Hematopoietic multipotent progenitor cell treated with erythropoietin and hydrocortisone succinate and interleukin-3 and kit ligand, for 17 days (in vitro differentiated cells): ENCODE results near the gene FER.
"Not testable (repeated sequence)": the region's sequence is repeated elsewhere in the genome, so short reads cannot be mapped to it uniquely, and the experiment has no call there.

Experiments used
- DNase-seq: peaks from one replicate; pipeline ENCODE4 v3.0.0-alpha.2; 2015; ENCODE audit warnings: low spot score

Gene FER

DNA sequence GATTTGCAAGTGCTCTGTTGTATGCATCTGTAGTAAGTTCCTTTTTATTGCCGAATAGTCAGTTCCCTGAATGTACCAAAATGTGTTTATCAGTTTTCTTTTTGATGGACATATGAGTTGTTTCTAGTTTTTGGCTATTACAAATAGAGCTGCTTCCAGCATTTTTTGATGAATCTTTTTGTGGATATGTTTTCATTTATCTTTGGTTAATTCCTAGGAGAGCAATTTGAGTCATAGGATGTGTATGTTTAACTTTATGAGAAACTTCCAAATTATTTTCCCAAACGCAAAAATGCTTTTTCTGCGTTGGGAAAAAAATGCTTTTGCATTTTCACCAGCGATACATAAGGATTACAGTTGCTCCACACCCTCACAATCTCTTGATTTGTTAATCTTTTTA is 287.7 kb downstream of the FER start:
- no peak for DNase-seq

DNA sequence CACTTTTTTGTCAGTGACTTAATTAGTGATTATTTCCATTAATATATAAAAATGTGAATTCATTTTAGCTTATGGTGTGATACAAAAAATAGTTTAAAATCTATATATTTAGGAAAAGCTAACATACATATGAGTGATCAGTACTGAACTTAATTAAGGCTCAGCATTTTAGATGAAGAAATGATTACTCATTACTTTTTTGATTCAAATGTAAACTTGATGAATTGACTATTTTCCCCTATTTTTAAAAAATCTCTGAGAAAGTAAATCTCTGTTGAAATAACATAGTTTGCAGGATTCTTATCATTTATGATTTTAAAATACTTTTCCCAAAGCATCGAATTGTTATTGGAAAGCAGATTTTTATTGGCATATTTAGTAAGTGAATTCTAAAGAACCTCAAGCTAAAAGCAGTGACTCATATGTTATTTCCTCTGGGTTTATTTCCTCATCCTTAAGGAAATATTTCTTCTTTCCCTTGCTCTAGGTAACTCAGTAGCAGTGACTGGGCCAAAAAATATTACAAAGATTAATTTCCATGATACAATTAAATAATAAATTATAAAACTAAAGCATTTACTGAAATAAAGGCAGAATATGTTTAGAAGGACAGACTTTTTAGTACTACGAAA is 290.6 kb downstream of the FER start:
- no peak for DNase-seq

DNA sequence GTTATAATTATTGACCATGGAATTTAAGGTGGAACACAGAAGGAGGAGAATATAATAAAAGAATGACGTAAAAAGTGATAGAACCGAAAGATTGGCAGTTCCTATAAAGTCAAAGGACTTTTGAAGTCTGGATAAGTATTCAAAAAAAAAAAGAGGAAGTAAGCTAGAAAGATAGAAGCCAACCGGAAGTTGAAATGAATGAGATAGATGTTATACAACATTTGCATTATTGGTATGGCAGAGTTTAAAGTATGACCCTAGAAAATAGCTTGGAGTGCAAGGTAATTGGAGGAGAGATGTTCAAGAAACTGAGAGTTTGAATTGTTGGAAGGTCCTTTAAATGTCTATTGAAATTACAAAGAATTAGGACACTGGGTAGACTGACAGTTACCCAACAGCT is 293.6 kb downstream of the FER start:
- DNase-seq, result no peak

DNA sequence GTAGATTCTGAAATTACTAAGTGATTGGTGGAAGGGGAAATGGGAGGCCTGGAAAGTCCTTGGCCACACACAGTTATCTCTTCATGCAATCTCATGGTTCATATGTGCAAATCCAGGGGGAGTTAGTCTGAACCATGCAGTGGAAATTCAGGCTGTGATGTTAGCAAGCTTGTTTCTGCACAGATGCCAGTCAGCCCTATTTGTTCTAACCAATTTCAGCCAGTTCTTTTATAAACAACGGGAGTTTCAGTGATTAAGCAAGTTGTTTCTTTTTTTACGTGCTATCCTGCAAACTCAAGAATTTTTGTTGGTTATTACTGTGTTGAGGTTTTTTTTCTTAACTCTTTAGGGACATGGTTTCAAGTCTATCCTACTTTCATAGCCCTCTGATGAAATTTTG is 298.0 kb downstream of the FER start:
- DNase-seq, result no peak

DNA sequence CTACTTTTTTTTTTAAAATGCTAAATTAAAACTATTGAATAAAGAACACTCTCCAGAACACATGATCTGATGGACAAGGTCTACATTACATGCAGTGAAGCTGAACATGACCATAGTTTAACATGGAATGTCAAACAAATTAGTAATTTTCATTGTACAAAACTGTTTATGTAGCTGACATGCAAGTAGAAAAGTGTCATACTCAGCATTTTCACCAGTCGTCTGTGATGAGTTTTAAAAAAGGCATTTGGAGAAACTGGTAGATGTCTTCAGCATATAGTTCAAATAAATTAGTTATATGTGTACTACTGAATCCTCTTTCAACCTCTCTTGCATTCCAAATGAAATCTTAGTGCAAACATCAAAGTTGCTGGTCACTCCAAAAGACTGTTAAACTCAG is 301.9 kb downstream of the FER start:
- no peak for DNase-seq

DNA sequence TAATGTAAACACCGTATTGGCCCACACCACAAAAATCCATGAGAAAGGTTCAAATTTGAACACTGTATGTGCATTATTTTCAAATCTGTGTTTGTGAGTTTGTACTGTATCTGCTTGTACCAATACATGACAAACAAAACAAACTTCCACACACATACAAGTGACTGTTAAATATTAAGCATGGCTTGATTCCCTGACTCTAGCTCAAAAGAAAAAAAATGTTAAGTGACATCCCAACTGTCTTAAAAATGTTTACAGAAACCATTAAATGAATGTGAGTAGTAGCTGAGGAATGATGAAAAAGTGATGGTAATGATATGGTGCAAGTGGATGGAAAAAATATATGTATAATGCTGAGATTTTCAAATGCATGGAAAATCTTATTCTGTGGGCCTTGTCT is 302.6 kb downstream of the FER start:
- DNase-seq, result not testable (repeated sequence)

DNA sequence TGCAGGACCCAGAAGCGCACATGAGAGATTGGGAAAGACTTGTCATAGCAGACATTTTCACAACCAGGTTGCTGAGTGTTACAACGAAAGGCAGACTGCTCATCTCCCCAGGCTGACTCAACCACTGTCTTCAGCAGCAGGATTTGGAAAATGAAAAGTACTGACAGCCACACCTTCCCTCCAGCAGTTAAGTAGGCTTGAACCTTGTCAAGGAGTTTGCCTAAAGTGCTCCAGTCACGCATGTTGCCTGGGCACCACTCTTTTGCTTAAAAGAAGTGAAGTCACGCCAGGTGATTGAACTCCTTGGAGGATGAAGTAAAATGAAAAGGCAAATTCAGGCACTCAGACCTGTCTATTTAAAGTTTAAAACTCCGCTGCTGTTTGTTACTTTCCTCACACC is 304.5 kb downstream of the FER start:
- DNase-seq, result not testable (repeated sequence)

DNA sequence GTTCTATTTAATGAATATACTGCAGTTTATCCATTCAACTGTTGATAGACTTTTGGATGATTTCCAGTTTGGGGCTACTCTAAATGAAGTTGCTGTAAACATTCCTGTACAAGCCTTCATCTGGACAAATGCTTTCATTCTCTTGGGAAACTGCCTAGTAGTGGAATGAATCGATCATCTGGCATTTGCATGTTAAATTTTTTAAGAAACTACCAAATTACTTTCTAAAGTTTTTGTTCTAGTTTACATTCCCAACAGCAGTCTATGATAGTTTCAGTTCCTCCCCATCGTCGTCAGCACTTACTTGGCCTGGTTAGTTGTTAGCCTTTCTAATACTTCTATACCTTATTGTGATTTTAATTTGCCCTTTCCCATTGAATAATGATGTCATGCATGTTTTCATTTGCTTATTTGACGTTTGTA is 306.3 kb downstream of the FER start:
- no peak for DNase-seq

DNA sequence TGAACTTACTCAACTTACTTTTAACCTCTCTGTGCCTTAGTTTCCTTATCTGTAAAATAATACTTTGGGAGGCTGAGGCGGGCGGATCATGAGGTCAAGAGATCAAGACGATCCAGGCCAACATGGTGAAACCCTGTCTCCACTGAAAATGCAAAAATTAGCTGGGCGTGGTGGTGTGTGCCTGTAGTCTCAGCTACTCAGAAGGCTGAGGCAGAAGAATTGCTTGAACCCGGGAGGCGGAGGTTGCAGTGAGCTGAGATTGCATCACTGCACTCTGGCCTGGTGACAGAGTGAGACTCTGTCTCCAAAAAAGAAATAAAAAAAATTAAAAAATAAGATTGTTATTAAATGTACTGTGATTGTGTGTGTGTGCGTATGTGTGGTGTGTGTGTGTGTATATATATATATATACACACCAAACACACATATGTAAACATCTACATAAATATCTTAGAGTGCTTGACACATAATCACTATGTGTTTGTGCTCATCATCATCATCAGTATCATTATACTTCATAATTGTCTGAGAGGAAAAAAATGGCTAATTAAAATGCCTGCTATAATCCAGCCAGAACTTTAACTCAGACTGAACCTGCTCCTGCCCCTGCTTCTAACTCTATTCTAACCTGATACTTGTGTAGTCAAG is 312.8 kb downstream of the FER start:
- DNase-seq, result no peak

DNA sequence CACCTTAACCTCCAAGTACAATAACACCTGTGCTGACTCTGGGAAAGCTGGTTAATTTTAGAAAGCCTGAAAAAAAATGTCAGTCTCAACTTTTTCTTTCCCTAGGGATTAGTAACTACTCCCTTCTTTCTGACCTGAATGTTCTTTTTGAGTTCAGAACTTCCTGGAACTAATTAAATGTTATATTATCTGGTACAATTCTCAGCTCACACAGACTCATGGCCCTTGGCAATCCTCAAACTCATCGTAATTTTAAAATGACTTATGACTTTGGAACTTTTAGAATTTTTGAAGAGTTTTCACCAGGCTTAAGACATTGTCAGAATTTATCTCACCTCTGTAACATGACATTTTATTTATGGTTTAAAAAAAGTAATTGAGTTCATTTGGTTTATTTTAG is 315.0 kb downstream of the FER start:
- no peak for DNase-seq

DNA sequence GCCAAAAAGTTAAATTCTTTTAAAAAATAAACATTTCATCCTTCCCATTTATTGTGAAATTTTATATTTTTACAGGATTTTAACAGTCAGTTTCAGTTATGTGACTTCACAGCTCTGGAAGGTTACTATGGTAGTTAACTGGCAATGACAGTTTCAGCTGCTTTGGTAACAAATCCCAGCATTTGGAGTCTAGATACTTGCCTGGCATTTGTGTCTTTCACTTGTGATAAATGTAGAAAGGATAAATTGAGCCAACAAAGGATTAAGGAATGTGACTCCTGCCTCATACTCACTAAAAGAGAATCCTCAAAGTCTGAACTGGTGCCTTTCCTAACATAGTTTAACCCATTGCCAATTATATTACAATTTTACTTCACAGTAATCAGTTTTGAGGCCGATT is 315.5 kb downstream of the FER start:
- no peak for DNase-seq

DNA sequence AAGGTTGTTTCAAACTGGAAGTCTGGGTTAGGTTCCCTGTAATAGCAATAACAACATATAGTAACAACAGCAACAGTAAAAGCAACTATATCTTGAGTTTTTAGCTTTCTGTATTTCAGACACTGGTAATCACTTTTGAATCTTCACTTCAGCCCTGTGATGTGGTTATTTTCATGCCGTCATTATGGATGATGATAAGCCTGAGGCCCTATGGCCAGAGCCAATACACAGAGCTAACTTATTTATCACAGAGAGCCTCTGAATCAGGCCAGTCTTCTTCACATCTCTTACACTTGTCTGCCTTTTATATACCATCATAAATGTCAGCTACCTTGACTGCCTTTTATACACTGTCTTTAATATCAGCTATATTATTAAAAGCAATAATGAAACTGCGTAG is 329.0 kb downstream of the FER start:
- DNase-seq, result no peak

DNA sequence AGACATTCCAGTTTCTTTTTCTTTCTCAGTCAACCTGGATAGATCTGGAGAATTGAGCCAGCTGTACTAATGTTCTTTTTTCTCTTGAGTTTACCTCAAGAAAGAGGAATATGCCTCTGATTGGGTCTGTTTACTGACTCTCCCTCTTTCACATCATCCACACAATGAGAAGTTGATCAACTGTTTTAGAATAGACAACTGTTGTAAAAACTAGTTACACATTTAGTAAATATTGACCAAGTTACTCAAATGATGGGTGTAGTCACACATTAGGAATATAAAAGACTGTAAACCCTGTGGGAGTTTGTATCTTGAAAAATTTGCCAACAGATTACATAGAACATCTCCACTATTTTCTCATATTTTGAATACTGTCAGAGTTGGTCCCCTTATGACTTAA is 330.8 kb downstream of the FER start:
- DNase-seq, result no peak

DNA sequence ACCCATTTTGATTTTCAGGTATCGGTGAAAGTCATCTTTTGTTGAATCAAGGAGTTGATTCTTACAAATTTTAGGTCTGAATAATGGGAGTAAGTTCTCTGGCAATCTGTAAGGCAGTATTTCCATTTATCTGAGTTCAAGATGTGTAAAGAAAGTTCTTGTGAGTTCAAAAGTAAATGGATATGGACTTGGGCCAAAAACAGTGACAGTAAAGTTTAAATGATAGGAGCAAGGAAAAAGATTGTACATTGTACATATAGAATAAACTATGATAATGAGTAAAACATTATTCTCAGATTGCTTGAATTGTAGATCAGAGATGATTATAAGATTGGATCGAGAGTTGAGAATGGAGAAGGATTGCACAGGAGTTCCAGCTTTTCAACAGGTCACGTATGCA is 332.8 kb downstream of the FER start:
- no peak for DNase-seq

DNA sequence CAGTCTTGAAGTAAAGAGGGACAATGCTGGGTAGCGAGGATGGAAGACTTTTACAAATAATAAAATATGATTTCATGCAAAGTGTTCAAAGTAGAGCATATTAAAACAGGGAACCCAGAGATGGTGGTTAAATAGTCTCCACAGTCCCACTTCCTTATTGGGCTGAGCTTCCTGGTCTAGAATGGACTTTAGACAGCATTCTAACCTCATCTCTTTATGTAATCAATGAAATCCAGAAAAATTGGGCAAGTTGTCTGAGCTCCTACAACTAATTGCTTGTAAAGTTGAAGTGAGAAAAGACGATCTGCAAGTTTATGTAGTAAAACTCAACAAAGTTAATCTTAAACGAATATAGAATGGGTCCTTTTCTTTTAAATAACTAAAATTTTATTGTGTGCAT is 333.2 kb downstream of the FER start:
- no peak for DNase-seq

DNA sequence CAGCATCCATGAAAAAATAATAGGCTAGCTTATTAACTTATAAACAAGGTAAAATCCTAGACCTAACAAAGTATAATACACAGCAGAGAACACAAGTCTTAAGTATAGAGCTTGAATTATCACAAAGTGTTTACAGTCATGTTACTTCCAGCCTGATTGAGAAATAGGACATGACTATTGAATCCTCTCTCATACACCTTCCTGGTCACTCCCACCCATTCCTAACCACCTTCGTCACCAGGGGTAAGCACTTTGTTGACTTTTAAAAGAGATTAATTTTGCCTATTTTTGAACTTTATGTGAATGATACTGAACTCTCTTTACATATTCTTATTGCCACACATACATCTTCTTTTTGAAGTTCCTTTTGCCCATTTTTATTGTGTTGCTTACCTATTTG is 336.2 kb downstream of the FER start:
- no peak for DNase-seq

DNA sequence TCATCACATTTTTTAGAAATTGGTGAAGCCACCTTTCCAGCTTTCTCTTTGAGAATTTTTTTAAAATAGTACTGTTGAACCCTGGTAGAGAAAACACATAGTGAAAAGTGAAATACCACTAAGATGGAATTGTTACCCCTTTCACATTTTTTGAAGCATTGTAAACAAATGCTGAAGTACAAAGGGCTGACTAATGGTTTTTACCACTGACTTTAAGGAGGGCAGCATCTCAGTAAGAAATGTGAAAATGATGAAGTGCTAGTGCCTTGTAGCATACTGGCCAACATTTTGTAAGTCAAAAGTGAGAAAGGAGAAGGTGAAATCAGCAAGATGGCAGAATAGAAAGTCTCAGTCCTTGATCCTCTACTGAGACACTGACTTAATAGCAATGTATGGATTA is 341.5 kb downstream of the FER start:
- no peak for DNase-seq

DNA sequence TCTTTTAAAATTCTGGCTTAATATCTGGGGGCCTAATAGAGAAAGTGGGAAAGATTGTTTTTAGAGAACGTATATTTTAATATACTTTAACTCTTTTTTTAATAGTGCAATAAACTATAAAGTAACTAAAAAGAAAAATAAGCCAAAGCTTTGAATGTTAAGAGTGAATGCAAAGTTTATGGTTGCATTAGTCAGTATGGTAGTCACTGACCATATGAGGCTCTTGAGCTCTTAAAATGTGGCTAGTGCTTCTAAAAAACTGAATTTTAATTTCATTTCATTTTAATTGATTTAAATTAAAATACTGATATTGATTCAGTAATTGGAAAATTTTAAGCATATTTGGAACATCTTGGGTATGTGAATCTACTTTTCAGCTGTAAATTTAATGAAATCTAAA is 351.4 kb downstream of the FER start:
- no peak for DNase-seq

DNA sequence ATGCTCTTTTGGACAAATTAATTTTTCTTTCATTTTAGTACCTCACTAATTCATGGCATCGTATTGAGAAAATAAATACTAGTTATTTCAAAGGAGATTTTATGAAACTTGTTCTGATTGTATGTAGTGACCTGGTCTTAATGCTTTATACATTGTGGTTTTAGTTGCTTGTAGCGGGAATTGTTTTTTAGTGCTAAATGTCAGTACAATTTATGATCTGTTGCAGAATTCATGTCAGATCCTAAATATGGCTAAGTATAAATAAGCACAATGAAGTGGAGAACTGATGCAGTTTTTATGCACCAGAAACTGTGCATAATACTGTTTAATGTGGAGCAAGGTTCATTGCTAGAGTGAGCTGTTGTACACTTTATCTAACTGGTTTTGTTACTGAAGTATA is 353.3 kb downstream of the FER start:
- no peak for DNase-seq

DNA sequence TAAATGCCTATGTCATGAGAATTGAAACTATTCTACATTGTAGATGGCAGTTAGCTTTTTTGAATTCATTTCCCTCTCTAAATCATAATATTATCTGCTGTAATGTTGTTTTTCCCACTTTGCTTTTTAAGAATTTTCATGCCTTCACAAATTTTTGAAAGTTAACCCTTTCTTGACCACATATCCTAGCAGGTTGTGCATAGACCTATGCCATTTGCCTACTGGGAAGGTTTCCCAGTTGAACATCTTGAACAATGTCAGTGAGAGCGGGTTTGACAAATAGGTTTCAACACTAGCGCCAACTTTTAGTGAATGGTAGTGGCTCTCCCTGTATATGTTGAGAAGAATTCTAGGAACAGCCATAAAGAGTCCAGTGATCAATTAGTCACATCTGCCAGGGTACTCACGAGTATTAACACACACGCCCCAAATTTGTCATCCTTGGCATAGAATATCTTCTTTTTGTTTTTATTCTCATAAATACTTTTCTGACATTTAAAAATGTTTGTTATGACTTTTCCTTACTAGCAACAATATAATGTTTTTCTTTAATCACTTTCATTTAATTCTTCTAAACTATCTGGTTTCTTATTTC is 354.5 kb downstream of the FER start:
- DNase-seq, result no peak

DNA sequence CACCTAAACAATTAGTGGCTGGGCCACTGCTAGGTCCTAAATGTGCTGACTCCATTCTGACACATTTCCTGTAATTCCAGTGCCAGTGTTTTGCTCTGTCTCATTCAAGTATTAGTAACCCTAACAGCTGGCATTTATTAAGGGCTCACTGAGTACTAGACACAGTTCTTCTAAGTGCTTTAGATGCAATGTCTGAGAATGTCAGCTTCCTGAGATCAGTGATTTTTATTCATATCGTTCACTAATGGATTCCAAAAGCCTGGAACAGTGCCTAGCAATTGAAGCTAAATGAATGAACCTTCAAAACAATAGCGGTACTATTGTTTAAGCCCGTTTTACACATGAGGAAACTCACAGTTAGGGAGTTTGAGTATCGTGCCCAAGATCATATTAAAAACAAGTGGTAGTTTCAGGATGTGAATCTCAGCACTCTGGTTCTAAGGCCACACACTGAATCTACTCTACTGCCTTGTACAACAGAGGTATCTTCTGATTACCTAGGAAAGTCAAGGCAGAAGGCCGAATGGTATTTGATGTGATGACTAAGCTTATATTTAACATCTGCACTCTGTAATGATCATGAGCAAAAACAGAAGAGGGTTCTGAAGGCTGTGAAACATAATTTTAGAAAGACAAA is 358.1 kb downstream of the FER start:
- no peak for DNase-seq

DNA sequence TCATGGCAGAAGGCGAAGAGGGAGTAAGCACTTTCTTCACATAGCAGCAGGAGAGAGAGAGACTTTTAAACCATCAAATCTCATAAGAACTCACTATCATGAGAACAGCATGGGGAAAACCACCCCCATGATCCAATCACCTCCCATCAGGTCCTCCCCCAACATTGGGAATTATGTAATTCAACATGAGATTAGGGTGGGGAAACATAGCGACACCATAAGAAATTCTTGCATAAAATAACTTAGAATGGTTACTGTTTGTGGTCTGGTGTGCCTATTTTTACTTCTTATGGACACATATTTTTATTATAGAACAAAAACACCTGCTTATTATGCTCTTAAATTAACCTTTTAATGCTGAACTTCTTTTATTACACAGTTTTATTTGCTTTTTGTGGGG is 364.0 kb downstream of the FER start:
- DNase-seq, result no peak

DNA sequence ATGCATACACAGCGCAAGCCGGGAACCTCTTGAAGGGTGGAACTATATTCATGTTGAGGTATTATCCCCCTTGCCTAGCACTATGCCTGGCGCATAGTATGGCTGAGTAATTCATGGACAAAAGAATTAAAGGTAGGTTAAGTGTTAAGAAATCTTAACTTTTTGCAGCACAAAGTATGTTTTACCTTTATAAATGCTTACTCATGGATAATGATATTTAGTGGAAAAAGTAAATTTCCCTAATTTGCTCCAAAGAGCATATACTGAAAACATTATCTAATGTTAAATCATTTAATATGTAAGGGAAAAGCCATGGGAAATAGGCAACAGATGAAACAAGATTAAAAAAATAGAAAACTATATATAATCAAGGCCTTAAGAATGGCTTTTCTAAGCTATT is 365.9 kb downstream of the FER start:
- DNase-seq, result no peak

DNA sequence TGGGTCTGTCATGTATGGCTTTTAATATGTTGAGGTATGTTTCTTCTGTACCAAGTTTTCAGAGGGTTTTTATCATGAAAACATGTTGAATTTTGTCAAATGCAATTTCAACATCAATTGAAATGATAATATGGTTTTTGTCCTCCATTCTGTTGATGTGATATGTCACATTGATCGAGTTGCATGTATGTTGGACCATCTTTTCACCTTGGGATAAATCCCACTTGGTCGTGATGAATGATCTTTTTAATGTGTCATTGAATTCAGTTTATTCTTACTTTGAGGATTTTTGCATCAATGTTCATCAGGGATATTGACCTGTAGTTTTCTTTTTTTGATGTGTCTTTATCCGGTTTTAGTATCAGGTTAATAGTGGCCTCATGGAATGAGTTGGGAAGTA is 373.5 kb downstream of the FER start:
- DNase-seq, result no peak
